Mesenchymal stem cell (in vitro differentiated cells and primary cell): ENCODE results near the gene PDGFA.

Experiments
- DNase-seq: peaks from one replicate; pipeline ENCODE4 v3.0.0-alpha.2; 2013
- H2AFZ ChIP-seq: one replicate; pipeline ENCODE4 v1.6.1; 2013; ENCODE audit warnings: low read depth, mild to moderate bottlenecking, control low read depth, inconsistent platforms, low read length, moderate library complexity
- H2AK5ac ChIP-seq: 2 replicates; pipeline ENCODE4 v1.6.1; 2013; ENCODE audit warnings: low read length, moderate library complexity, mild to moderate bottlenecking, inconsistent platforms; ENCODE audit not compliant: severe bottlenecking
- H2BK120ac ChIP-seq: one replicate; pipeline ENCODE4 v1.6.1; 2013; ENCODE audit warnings: low read depth, mild to moderate bottlenecking, inconsistent platforms, low read length, moderate library complexity
- H2BK12ac ChIP-seq, 2 experiments: one replicate each; pipeline ENCODE4 v1.6.1; 2013; ENCODE audit warnings: inconsistent platforms in 2 of 2, low read length in 2 of 2, mild to moderate bottlenecking in 2 of 2, moderate library complexity in 2 of 2, control low read depth in 1 of 2
- H2BK15ac ChIP-seq: one replicate; pipeline ENCODE4 v1.6.1; 2013; ENCODE audit warnings: mild to moderate bottlenecking, low read depth, inconsistent platforms; ENCODE audit not compliant: poor library complexity, severe bottlenecking
- H2BK5ac ChIP-seq: 2 replicates; pipeline ENCODE4 v1.6.1; 2013; ENCODE audit warnings: low read depth, mild to moderate bottlenecking, low read length, control low read depth, inconsistent platforms; ENCODE audit not compliant: poor library complexity, severe bottlenecking
- H3K14ac ChIP-seq, 2 experiments: one replicate each; pipeline ENCODE4 v1.6.1; 2013; ENCODE audit warnings: inconsistent platforms in 2 of 2, low read length in 2 of 2, control low read depth in 1 of 2, mild to moderate bottlenecking in 1 of 2, moderate library complexity in 1 of 2
- H3K18ac ChIP-seq, 2 experiments: one replicate each; pipeline ENCODE4 v1.6.1; 2013; ENCODE audit warnings: inconsistent platforms in 2 of 2, low read length in 2 of 2, control low read depth in 1 of 2, low read depth in 1 of 2, mild to moderate bottlenecking in 1 of 2
- H3K23ac ChIP-seq, 2 experiments: one replicate each; pipeline ENCODE4 v1.6.1; 2013; ENCODE audit warnings: inconsistent platforms in 2 of 2, low read length in 2 of 2, mild to moderate bottlenecking in 2 of 2, moderate library complexity in 2 of 2, control low read depth in 1 of 2
- H3K27ac ChIP-seq: 2 replicates; pipeline ENCODE4 v1.5.1; 2013; ENCODE audit warnings: mild to moderate bottlenecking, moderate library complexity, low read length, control low read depth, inconsistent platforms; ENCODE audit not compliant: poor library complexity, severe bottlenecking
- H3K27me3 ChIP-seq, 2 experiments: 2 replicates each; pipeline versions ENCODE4 v1.6.1 to v1.7.0; 2013; ENCODE audit warnings: low read length in 2 of 2, mild to moderate bottlenecking in 2 of 2, moderate library complexity in 2 of 2, control low read depth in 1 of 2, inconsistent platforms in 1 of 2; ENCODE audit not compliant: control insufficient read depth in 1 of 2, insufficient read depth in 1 of 2
- H3K36me3 ChIP-seq, 2 experiments: 2 replicates each; pipeline versions ENCODE4 v1.6.1 to v1.7.0; 2013; ENCODE audit warnings: low read length in 2 of 2, control low read depth in 1 of 2, inconsistent platforms in 1 of 2, low read depth in 1 of 2, mild to moderate bottlenecking in 1 of 2; ENCODE audit not compliant: insufficient read depth in 2 of 2, control insufficient read depth in 1 of 2
- H3K4ac ChIP-seq, 2 experiments: one replicate each; pipeline ENCODE4 v1.6.1; 2013; ENCODE audit warnings: inconsistent platforms in 2 of 2, low read length in 2 of 2, mild to moderate bottlenecking in 2 of 2, moderate library complexity in 2 of 2, control low read depth in 1 of 2, low read depth in 1 of 2
- H3K4me1 ChIP-seq: 2 replicates; pipeline ENCODE4 v1.6.1; 2013; ENCODE audit warnings: low read depth, low read length, control low read depth; ENCODE audit not compliant: control insufficient read depth, insufficient read depth
- H3K4me2 ChIP-seq: 2 replicates; pipeline ENCODE4 v1.6.1; 2013; ENCODE audit warnings: low read length, mild to moderate bottlenecking, inconsistent platforms; ENCODE audit not compliant: poor library complexity, severe bottlenecking
- H3K4me3 ChIP-seq, 2 experiments: 2 replicates each; pipeline versions ENCODE4 v1.5.1 to v1.7.0; 2013; ENCODE audit warnings: low read length in 2 of 2, mild to moderate bottlenecking in 2 of 2, control low read depth in 1 of 2, low read depth in 1 of 2; ENCODE audit not compliant: insufficient read depth in 1 of 2
- H3K79me1 ChIP-seq: replicated peaks from 2 replicates; pipeline ENCODE4 v1.6.1; 2013; ENCODE audit warnings: mild to moderate bottlenecking, control low read depth, low read length, inconsistent platforms; ENCODE audit not compliant: poor library complexity, severe bottlenecking
- H3K9ac ChIP-seq: 2 replicates; pipeline ENCODE4 v1.7.0; 2013; ENCODE audit warnings: mild to moderate bottlenecking, low read length, moderate library complexity
- H3K9me3 ChIP-seq: 2 replicates; pipeline ENCODE4 v1.7.0; 2013; ENCODE audit warnings: mild to moderate bottlenecking, low read length; ENCODE audit not compliant: control insufficient read depth
- H4K8ac ChIP-seq: one replicate; pipeline ENCODE4 v1.6.1; 2013; ENCODE audit warnings: inconsistent platforms, mild to moderate bottlenecking, low read length, moderate library complexity
- H4K91ac ChIP-seq: one replicate; pipeline ENCODE4 v1.6.1; 2013; ENCODE audit warnings: mild to moderate bottlenecking, low read length, inconsistent platforms
- WGBS: methylation state at CpG from one replicate; pipeline ENCODE4 v1.1.7; 2013; ENCODE audit warnings: mixed read lengths; 5-methylcytosine and 5-hydroxymethylcytosine counted together

Gene PDGFA

GRCh38 chr7:533266-533665 is 13.6 kb upstream of the PDGFA start:
- H2BK12ac ChIP-seq = no peak overlapping the region
- H3K18ac ChIP-seq = no peak overlapping the region
- H3K9me3 ChIP-seq = no peaks in the 10 kb centered on the region
- no peak overlapping the region for H3K27ac ChIP-seq
- H3K79me1 ChIP-seq = no peaks in the 10 kb centered on the region
- H4K8ac ChIP-seq = no peak overlapping the region
- no peak for DNase-seq
- no peak overlapping the region for H2BK5ac ChIP-seq
- no peak overlapping the region for H3K23ac ChIP-seq
- no peak overlapping the region for H3K9ac ChIP-seq
- no peak overlapping the region for H2AK5ac ChIP-seq
- H3K4me2 ChIP-seq = no peak overlapping the region
- H2BK15ac ChIP-seq = no peak overlapping the region
- H3K4me3 ChIP-seq = no peak overlapping the region
- peaks cover 0 to 59% of the 10 kb centered on the region in 2 experiments for H3K27me3 ChIP-seq
- H3K36me3 ChIP-seq = no peaks in the 10 kb centered on the region
- H4K91ac ChIP-seq = no peak overlapping the region
- no peak overlapping the region for H3K14ac ChIP-seq
- H3K4ac ChIP-seq = no peak overlapping the region
- no peak overlapping the region for H2AFZ ChIP-seq
- no peak overlapping the region for H2BK120ac ChIP-seq
- peaks cover 19% of the 10 kb centered on the region for H3K4me1 ChIP-seq
- WGBS = 83% methylated on average over 17 of the region's 17 CpGs

- peaks cover 7% of the 10 kb centered on the region for H3K9me3 ChIP-seq
- no peak overlapping the region for H2AK5ac ChIP-seq
- no peak overlapping the region for H2BK5ac ChIP-seq
- DNase-seq = no peak
- no peak overlapping the region for H2BK15ac ChIP-seq
- no peak overlapping the region for H4K8ac ChIP-seq
- H3K27me3 ChIP-seq = peaks cover 0 to 66% of the 10 kb centered on the region in 2 experiments
- H3K36me3 ChIP-seq = no peaks in the 10 kb centered on the region
- H3K14ac ChIP-seq = no peak overlapping the region
- H2BK12ac ChIP-seq = no peak overlapping the region
- H3K4ac ChIP-seq = no peak overlapping the region
- H3K79me1 ChIP-seq = no peaks in the 10 kb centered on the region
- H3K4me1 ChIP-seq = peaks cover 12% of the 10 kb centered on the region
- no peak overlapping the region for H3K23ac ChIP-seq
- H2BK120ac ChIP-seq = no peak overlapping the region
- H2AFZ ChIP-seq = no peak overlapping the region
- H4K91ac ChIP-seq = no peak overlapping the region
- no peak overlapping the region for H3K4me3 ChIP-seq
- H3K18ac ChIP-seq = no peak overlapping the region
- no peak overlapping the region for H3K27ac ChIP-seq
- H3K4me2 ChIP-seq = no peak overlapping the region
- no peak overlapping the region for H3K9ac ChIP-seq
- WGBS = 85% methylated on average over 15 of the region's 15 CpGs
Observed at GRCh38 chr7:532379-533143, 12.9 kb upstream of the PDGFA start.

DNA sequence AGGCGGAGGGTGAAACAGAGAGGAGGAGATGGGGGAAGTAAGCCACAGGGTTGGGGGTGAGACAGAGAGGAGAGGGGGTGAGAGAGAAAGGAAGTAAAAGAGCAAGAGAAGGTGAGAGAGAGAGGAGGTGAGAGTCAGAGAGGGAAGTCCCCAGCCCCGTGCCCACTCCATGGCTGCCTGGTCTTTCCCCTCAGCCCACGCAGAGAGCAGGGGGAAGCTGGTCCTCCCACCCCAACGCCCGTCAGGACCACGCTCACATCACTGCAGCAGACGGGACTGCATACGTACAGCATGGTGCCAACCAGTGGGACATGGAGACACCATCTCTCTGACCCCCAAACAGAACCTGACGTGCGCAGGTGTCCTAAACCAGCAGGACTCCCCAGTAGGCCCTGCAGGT is 12.1 kb upstream of the PDGFA start:
- WGBS = 94% methylated on average over 10 of the region's 10 CpGs
- Histone ChIP-seq H3K9me3 (peaks cover 11% of the 10 kb centered on the region), H3K4me3 (no peak overlapping the region), H3K4me1 (peaks cover 9% of the 10 kb centered on the region), H2AK5ac (no peak overlapping the region), H2BK5ac (no peak overlapping the region), H3K36me3 (no peaks in the 10 kb centered on the region), H3K18ac (no peak overlapping the region), H3K27ac (no peak overlapping the region), H3K27me3 (peaks cover 0 to 66% of the 10 kb centered on the region in 2 experiments), H3K9ac (no peak overlapping the region), H3K79me1 (no peaks in the 10 kb centered on the region), H3K14ac (no peak overlapping the region), H3K23ac (no peak overlapping the region), H3K4ac (no peak overlapping the region), H2BK12ac (no peak overlapping the region), H4K8ac (no peak overlapping the region), H2BK120ac (no peak overlapping the region), H3K4me2 (no peak overlapping the region), H4K91ac (no peak overlapping the region), H2BK15ac (no peak overlapping the region), H2AFZ (no peak overlapping the region)
- no peak for DNase-seq

- no peak overlapping the region for H3K14ac ChIP-seq
- H2AFZ ChIP-seq = no peak overlapping the region
- no peaks in the 10 kb centered on the region for H3K79me1 ChIP-seq
- H3K23ac ChIP-seq = no peak overlapping the region
- no peak overlapping the region for H2AK5ac ChIP-seq
- no peak overlapping the region for H3K4me3 ChIP-seq
- H3K9ac ChIP-seq = no peak overlapping the region
- H2BK15ac ChIP-seq = no peak overlapping the region
- peaks cover 11% of the 10 kb centered on the region for H3K9me3 ChIP-seq
- H3K18ac ChIP-seq = no peak overlapping the region
- no peak overlapping the region for H4K8ac ChIP-seq
- peaks cover 3 to 81% of the 10 kb centered on the region in 2 experiments for H3K27me3 ChIP-seq
- no peak overlapping the region for H2BK120ac ChIP-seq
- H2BK12ac ChIP-seq = no peak overlapping the region
- no peak overlapping the region for H3K4ac ChIP-seq
- DNase-seq = no peak
- H2BK5ac ChIP-seq = no peak overlapping the region
- no peak overlapping the region for H3K4me2 ChIP-seq
- peaks cover 15% of the 10 kb centered on the region for H3K4me1 ChIP-seq
- H4K91ac ChIP-seq = no peak overlapping the region
- no peaks in the 10 kb centered on the region for H3K36me3 ChIP-seq
- no peak overlapping the region for H3K27ac ChIP-seq
- 94% methylated on average over 2 of the region's 2 CpGs for WGBS
Observed at GRCh38 chr7:528451-528850, 8.8 kb upstream of the PDGFA start.
